ENCODE data around the gene KCTD21.

The KCTD21 gene

DNA sequence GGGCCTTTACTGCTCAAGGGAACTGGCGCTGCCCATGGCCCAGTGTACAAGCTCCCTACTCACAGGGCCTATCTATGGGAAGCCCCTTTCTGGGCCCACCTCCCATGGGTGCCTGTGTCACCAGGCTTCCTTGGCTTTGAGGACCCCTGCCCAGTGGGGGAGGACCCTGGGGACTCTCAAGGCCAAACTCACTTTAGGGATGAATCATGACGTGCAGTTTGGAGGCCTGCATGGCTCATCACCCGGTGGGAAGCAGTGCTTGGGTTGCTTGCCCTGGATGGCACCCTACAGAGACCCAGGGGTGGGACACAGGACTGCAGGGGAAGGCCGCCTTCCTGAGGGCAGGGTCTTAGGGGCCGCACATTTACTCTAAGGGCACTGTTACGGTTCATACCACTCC, 16.5 kb downstream of the KCTD21 start:
- H3K36me3 ChIP-seq (replicated peaks) = peaks cover 23% of the 10 kb centered on the region
- H3K4me3 ChIP-seq (ENCODE audit: low read depth, low read length) = no peak overlapping the region
- in situ Hi-C loops (cut with HindIII; ENCODE audit: low pct_ligation_motif_present, low sequenced_read_pairs) = no loop called here
- H3K27ac ChIP-seq = peak overlapping the region; percentile 99
- H3K27me3 ChIP-seq (replicated peaks) = no peaks in the 10 kb centered on the region
- no peak for DNase-seq
- TF ChIP-seq, protein P1, sequence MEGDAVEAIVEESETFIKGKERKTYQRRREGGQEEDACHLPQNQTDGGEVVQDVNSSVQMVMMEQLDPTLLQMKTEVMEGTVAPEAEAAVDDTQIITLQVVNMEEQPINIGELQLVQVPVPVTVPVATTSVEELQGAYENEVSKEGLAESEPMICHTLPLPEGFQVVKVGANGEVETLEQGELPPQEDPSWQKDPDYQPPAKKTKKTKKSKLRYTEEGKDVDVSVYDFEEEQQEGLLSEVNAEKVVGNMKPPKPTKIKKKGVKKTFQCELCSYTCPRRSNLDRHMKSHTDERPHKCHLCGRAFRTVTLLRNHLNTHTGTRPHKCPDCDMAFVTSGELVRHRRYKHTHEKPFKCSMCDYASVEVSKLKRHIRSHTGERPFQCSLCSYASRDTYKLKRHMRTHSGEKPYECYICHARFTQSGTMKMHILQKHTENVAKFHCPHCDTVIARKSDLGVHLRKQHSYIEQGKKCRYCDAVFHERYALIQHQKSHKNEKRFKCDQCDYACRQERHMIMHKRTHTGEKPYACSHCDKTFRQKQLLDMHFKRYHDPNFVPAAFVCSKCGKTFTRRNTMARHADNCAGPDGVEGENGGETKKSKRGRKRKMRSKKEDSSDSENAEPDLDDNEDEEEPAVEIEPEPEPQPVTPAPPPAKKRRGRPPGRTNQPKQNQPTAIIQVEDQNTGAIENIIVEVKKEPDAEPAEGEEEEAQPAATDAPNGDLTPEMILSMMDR (IDR thresholded peaks at IDR 0.05; ENCODE audit: low read depth, low read length, missing control alignments) = no peak

DNA sequence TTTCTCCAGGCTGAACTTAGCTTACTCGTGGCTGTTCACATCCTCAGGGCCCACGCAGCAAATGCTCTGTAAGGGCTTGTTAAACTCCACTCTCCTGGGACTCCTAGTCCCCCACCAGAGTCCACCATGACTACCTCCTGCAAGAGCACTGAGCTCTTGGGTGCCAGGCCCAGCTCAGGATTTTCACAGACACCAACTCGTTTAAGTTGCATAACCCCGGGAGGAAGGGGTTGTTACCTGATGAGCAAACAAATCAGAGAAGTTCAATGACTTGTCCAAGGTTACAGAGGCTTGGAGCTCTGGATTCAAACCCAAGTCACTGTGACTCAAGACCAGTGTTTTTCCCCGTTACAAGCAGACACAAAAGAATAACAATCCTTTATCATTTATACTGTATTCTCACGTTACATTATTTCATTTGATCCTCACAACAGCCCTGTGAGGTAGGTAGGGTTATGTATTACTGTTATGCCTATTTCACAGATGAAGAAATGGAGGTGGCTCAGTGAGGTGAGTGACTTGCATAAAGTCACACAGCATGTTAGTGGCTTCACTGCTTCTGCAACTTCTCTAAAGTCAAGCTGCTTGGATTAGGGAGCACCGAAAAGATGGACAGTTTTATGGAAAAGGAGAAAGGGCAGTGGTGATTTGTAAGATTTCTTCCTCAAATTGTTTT, 17.4 kb downstream of the KCTD21 start:
- Histone ChIP-seq H3K36me3 (replicated peaks) (peaks cover 13% of the 10 kb centered on the region), H3K27ac (peak overlapping the region; percentile 99), H3K27me3 (replicated peaks) (no peaks in the 10 kb centered on the region), H3K4me3 (ENCODE audit: low read depth, low read length) (no peak overlapping the region)
- peak; percentile 47 for DNase-seq
- in situ Hi-C loops (cut with HindIII; ENCODE audit: low pct_ligation_motif_present, low sequenced_read_pairs) = no loop called here
- TF ChIP-seq, protein P1 (IDR thresholded peaks at IDR 0.05; ENCODE audit: low read depth, low read length, missing control alignments) = no peak

DNA sequence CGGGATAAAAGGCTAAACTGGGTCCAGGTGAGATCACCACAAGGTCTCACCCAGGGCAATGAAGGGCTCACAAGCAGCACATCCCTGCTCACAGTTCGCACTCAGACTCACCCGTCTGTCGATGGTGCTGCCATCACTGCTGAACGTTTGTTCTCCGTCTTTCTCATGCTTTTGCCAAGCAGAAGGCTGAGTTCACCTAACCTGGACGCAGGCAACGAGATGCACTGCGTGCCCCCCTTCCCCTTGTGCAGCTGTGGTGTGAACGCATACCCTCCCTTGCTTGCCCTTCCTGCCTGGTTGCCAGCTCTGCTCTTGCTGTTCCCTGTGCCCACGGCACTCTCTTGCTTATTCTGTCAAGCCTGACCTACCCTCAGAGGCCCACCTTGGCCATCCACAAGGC, 18.0 kb downstream of the KCTD21 start:
- Histone ChIP-seq H3K36me3 (replicated peaks) (peaks cover 12% of the 10 kb centered on the region), H3K27ac (peak overlapping the region; percentile 99), H3K27me3 (replicated peaks) (no peaks in the 10 kb centered on the region), H3K4me3 (ENCODE audit: low read depth, low read length) (no peak overlapping the region)
- in situ Hi-C loops (cut with HindIII; ENCODE audit: low pct_ligation_motif_present, low sequenced_read_pairs) = no loop called here
- TF ChIP-seq, protein P1 (IDR thresholded peaks at IDR 0.05; ENCODE audit: low read depth, low read length, missing control alignments) = no peak
- DNase-seq = no peak

DNA sequence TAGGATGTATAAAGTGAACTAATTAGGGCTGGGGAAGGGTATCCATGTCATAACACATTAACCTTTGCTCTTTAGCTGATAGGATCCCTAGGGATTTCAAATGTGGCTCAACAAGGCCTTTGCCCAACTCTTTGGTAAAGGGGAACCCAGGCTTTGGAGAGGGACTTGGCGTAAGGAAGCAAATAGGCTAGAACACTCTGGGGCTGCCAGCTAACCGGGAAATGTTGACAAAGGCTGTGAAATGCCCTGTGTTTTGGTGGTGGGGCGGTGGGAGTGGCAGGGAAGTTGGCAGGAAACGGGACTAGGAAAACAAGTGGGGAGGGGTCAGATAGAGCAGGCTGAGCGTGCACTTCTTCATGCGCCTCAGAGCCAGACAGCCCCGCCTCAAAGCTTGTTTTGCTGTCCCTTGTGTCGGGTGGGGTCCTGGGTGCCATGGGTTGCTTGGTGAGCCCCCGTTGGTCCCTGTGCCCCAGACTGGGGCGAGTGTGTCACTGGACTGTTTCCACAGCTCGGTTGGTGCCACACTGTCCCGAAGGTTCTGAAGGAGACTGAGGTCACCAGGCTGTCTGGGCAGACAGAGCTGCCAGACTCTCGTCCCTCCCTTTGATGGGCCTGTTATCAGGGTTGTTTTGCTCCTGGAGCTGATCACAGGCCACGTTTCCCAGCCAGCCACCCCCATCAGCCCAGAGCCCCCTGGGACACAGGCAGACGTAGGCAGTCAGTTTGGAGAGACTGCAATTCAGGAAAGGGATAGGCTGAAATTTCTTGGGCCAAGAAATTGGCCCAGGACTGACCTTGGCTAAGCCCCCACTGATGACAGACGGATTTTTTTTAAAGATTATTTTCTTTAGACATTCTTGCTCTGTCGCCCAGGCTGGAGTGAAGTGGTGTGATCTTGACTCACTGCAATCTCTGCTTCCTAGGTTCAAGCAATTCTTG, 19.6 kb downstream of the KCTD21 start:
- Histone ChIP-seq H3K4me3 (ENCODE audit: low read depth, low read length) (no peak overlapping the region), H3K36me3 (replicated peaks) (peaks cover 7% of the 10 kb centered on the region), H3K27ac (peak overlapping the region; percentile 99), H3K27me3 (replicated peaks) (no peaks in the 10 kb centered on the region)
- TF ChIP-seq, protein P1 (IDR thresholded peaks at IDR 0.05; ENCODE audit: low read depth, low read length, missing control alignments) = no peak
- in situ Hi-C loops (cut with HindIII; ENCODE audit: low pct_ligation_motif_present, low sequenced_read_pairs) = no loop called here
- DNase-seq = peak; percentile 96

DNA sequence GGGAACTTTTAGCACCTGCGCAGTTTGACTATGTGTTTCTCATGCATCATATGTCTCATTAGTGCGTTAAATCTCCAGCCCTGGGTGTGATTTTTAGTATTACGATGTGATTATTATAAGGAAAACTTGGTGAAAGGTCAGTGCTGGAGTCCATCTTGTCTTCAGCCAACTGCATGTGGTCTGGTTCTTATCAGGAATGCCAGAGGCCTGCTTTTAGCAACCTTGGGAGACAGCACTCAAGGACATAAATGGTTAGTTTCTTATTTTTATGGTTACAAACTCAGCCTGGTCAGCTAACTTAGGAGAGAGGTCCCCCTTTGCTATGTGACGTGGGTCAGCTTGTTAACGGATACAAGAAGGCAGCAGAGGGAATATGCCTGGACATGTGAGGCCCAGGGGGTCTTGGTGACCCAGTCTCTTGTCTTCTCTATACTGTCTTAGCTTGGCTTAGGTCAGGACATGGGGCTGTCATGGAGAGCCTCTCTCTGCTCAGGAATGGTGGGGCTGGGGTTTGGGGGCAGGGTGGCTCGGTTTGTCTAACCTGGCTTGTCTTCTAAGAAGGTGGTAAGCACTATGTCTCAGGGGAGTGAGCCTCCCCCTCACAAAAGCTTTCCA, 21.5 kb downstream of the KCTD21 start:
- in situ Hi-C loops (cut with HindIII; ENCODE audit: low pct_ligation_motif_present, low sequenced_read_pairs) = no loop called here
- Histone ChIP-seq H3K27me3 (replicated peaks) (no peaks in the 10 kb centered on the region), H3K27ac (no peak overlapping the region), H3K36me3 (replicated peaks) (no peaks in the 10 kb centered on the region), H3K4me3 (ENCODE audit: low read depth, low read length) (no peak overlapping the region)
- TF ChIP-seq, protein P1 (IDR thresholded peaks at IDR 0.05; ENCODE audit: low read depth, low read length, missing control alignments) = no peak
- no peak for DNase-seq
